Measurements from ENCODE around the gene FASTK.

DNA sequence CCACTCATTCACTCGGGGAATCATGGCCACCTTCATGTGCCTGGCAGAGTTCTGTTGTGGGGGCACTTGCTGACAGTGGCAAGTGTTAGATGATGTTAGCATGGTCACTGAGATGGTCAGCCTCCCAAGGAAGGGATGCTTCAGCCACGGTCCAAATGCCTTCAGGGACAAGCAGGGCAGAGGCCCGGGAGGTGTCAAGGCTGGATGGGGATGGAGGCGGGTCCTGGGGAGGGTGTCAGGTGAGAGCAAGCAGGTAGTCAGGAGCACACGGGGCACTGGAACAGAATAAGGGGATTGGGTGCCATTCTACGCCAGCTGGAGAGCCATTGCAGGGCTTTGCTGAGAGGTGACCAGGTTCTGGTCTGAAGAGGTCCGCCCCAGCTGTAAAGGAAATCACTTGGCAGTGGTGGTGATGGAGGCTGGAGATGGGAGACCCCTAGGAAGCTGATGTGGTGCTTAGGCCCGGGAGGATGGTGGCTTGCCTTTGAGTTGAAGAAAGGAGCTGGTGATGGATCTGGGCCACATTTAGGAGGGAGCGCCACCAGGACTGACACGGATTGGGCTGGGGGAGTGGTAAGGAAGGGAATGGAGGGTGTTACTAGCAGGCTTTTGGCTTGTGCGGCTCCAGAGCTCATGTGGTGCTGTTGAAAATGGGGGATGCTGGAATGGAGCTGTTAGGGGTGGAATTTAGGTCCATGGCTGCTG, 29.8 kb upstream of the FASTK start:
- TF ChIP-seq, protein P1, sequence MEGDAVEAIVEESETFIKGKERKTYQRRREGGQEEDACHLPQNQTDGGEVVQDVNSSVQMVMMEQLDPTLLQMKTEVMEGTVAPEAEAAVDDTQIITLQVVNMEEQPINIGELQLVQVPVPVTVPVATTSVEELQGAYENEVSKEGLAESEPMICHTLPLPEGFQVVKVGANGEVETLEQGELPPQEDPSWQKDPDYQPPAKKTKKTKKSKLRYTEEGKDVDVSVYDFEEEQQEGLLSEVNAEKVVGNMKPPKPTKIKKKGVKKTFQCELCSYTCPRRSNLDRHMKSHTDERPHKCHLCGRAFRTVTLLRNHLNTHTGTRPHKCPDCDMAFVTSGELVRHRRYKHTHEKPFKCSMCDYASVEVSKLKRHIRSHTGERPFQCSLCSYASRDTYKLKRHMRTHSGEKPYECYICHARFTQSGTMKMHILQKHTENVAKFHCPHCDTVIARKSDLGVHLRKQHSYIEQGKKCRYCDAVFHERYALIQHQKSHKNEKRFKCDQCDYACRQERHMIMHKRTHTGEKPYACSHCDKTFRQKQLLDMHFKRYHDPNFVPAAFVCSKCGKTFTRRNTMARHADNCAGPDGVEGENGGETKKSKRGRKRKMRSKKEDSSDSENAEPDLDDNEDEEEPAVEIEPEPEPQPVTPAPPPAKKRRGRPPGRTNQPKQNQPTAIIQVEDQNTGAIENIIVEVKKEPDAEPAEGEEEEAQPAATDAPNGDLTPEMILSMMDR (IDR thresholded peaks at IDR 0.05): no peak
- no peak for TF ChIP-seq POLR2A (IDR thresholded peaks at IDR 0.05)

All from testis (tissue), 2 donors.